GM18505 (cell line): ENCODE measurements around the gene ZFR.

Source experiments
- ATAC-seq: cut with Tn5 transposase; IDR thresholded peaks from one replicate; pipeline ENCODE4 v1.9.1; 2021; ENCODE audit not compliant: unreplicated experiment
- POLR2A ChIP-seq: IDR thresholded peaks from 4 replicates; pipeline ENCODE4 v1.6.1; 2011; ENCODE audit warnings: borderline replicate concordance; ENCODE audit not compliant: insufficient read depth, insufficient read length; ENCODE audit errors: extremely low read depth

ZFR gene

GRCh38 chr5:32311404-32312196, 132.9 kb downstream of the ZFR start:
- no peak for TF ChIP-seq POLR2A
- no peak for ATAC-seq

GRCh38 chr5:32309761-32310160, 134.8 kb downstream of the ZFR start:
- TF ChIP-seq POLR2A: no peak
- no peak for ATAC-seq

- no peak for TF ChIP-seq POLR2A
- no peak for ATAC-seq
Measured at GRCh38 chr5:32308946-32309345, 135.6 kb downstream of the ZFR start.

DNA sequence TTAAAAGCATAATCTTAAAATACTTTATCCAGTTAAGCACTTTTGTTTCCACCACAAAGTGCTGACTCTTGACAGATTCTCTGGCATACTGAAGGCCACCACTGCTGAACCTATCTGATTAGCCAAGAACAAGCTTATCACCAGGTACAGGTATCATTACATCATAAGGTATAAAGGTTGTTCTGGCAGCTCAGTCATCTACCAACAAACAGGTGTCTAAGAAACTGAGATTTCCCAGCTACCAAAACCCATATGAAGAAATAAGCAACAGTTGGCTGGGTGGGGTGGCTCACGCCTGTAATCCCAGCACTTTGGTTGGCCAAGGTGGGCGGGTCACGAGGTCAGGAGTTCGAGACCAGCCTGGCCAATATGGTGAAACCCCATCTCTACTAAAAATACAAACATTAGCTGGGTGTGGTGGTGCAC, 136.8 kb downstream of the ZFR start:
- no peak for ATAC-seq

DNA sequence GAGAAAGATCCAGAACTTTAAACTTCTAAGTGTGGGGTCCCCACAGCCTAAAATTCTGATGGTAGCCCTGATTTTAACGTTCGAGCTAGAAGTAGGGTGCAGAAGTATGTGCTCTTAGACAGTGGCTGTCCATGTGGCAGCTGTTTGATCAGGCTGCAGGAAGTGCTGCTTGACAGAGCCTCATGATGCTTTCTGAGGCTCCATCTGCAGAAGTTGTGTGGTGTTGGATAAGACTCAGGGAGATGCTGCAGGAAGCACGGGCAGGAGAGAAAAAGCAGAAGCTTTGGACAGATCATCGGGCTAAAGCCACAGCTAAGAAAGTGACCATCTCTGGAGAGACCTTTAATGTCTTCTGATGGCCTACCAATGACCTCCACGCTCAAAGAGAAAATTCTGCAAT, 139.9 kb downstream of the ZFR start:
- no peak for TF ChIP-seq POLR2A
- ATAC-seq: no peak

More for the DNA sequence above, 136.8 kb downstream of the ZFR start:
- no peak for TF ChIP-seq POLR2A
